NCI-H2227 treated with DMSO at 0.1 percent for 48 hours (cell line): ENCODE data around the gene DUSP9.
"Not testable (repeated sequence)": the region's sequence is repeated elsewhere in the genome, so short reads cannot be mapped to it uniquely, and the experiment has no call there.

Experiments
- DNase-seq: peaks from one replicate; lab custom pipeline; 2025; lab: John Stamatoyannopoulos, UW

Gene DUSP9

DNA sequence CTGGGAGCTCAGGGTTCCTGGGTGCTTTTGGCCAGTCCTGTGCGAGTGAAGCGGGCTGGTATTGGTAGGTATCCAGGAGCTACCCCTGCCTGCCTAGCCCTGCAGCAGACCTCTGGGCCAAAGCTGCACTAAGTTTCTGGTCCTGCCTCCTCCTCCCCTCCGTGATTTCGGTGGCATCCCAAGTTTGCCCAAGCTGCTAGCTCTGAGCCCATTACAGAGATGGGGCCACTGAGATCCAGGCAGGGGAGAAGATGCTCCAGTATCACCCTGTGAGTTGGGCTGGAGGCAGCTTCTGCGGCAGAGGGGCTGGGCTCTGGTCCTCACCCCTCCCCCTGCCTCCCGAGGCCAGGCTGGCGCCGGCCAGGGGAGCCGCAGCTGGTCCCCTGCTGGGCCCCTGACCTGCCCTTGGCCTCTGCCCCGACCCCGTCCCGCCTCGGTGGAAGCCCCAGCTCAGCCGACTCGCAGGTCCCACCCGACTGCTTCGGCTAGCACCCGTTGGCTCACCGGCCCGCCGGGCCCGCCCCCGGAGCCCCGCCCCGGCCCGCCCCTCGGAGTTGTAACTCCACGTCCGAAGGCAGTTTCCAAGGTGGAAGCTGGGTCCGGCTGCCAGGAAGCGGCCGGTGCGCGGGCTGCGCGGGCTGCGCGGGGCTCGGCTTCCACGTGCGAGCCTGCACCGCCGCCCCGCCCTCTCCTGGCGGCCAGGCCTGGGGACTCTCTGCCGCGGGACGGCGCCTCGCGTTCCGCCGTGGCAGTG lies at the start of gene DUSP9:
DUSP9 (plus strand) TSS at position 584 of the 754 bp plus-strand sequence. CDS start 751 bp downstream, outside the sequence.
- DNase-seq = no peak

- no peak for DNase-seq
Observed at GRCh38 chrX:153598541-153599191, 48.3 kb upstream of the DUSP9 start, which contains the start of gene CCNQ. Gene CCNQ, minus strand, starts transcription at chrX:153599139. Its CDS starts 66 bp downstream, at chrX:153599073.

DNA sequence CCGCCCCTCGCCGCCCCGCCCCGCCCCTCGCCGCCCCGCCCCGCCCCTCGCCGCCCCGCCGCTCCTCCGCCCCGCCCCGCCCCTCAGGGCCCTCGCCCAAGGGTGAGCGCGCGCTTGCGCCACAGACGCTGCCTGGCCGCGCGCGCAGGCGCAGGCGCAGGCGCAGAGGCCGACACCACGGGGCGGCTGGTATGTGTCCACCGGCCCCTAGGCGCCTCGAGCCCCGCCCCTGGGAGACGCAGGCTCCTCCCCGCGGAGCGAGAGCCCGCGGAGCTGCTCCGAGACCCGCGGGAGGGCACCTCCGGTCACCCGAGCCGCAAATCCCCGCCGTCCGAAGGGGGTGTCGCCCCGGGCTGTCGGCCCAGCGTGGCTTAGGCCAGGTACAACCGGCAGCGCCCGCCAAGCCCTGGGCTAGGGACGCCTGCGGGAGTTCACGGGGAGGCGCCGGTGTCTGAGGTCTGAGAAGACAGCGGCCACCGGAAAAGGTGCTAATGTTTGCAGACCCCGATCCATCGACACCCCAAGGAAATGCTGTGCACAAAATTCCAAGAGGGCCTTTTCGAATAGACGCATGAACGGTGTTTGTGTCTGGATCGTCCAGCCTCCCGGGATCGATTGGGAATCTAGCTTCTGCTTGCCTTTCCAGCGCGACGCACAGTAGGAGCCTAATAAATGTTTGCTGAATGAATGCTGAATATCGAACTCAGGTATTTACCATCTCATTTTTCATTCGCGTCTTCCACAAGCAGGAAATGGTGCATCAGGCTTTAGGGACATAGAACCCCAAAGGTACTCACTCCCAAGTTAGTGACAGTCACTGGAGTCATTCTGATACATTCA lies 47.6 kb upstream of the DUSP9 start:
- peak; percentile 68 for DNase-seq

DNA sequence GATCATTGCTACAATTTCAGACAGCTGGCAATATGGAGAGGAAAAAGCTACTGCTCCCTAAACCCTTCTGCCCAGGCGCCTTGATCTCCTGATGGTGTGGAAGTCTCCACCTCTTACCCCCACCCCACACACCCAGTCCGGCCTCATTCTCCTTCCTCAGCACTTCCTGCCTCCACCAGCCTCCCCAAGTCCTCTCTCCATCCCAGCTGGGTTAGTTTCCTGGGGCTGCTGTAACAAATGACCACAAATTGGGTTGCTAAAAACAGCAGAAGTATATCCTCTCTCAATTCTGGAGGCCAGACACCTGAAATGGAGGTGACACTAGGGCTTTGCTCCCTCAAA lies 47.0 kb upstream of the DUSP9 start:
- DNase-seq = no peak

- no peak for DNase-seq
Observed at GRCh38 chrX:153600921-153601320, 46.1 kb upstream of the DUSP9 start.

GRCh38 chrX:153601511-153602110 lies 45.4 kb upstream of the DUSP9 start:
- DNase-seq = no peak

- DNase-seq = no peak
Observed at GRCh38 chrX:153602601-153603000, 44.4 kb upstream of the DUSP9 start.

- no peak for DNase-seq
Observed at GRCh38 chrX:153603131-153603656, 43.8 kb upstream of the DUSP9 start.

DNA sequence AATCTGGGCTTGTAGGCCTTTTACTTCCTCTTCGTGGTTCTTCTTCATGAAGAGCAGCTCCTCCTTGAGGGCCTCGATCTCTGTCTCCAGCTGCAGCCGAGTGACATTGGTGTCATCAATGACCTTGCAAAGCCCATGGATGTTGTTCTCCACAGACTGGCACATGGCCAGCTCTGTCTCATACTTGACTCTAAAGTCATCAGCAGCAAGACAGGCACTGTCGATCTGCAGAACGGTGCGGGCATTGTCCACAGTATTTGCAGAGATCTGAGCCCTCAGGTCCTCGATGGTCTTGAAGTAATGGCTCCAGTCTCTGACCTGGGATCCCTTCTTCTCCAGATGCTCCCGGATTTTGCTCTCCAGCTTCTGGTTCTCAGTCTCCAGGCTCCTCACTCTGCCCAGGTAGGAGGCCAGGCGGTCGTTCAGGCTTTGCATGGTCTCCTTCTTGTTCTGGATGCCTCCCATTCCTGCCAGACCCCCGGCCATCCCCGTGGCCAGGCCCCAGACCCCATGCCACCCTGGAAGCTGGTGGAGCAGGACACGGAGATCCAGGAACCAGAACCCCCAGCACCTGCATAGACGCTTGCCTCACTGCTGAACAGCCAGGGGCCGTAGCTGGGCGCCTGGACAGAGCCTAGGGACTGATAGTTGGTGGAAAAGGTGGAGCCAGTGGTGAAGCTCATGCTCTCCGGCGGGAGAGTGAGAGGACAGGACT lies 42.2 kb upstream of the DUSP9 start:
- not testable (repeated sequence) for DNase-seq

- no peak for DNase-seq
Observed at GRCh38 chrX:153606503-153606902, 40.5 kb upstream of the DUSP9 start.

GRCh38 chrX:153608376-153608775 lies 38.6 kb upstream of the DUSP9 start:
- DNase-seq = no peak

- DNase-seq = no peak
Observed at GRCh38 chrX:153608806-153609205, 38.2 kb upstream of the DUSP9 start.

DNA sequence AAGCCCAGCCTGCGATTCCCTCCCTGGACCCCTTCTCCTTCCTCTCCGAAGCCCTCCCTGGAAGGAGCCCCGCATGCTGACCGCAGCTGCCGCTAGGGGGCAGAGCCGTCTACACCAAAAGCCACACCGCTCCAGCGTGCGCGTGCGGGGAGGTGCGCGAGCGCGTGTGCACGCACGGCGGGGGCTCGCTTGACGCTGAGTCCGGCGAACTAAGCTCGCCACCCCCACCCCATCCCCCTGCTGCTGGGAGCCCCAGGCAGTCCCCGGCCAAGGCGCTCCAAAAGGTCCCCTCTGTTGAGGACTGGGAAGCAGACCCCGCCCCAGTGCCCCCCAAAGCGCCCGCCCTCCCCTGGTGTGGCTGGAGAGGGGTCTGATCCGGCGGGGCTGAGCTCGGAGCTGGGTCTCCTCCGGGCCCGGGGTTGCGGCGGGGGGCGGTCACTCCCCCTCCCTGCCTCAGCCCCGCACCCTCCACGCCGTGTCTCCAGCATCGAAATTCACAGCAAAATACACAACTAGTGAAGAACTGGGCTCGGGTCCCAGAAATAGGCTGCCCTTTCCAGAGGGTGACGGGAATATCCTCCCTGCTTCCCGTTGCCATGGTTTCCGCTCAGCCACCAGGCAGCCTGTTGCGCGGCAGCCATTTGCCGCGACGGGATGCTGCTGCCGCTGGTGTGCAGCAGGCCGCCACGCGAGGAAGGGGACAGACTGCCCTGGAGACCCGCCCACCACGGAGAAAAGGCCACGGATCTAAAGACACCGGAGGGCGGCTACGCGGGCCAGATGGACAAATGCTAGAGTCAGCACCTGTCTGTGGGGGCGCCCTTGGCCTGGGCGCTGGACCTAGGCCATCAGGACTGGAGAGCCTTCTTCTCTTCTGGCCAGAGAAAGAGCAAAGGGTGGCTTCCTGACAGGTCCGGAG lies 36.8 kb upstream of the DUSP9 start:
- DNase-seq = peak; percentile 72

DNA sequence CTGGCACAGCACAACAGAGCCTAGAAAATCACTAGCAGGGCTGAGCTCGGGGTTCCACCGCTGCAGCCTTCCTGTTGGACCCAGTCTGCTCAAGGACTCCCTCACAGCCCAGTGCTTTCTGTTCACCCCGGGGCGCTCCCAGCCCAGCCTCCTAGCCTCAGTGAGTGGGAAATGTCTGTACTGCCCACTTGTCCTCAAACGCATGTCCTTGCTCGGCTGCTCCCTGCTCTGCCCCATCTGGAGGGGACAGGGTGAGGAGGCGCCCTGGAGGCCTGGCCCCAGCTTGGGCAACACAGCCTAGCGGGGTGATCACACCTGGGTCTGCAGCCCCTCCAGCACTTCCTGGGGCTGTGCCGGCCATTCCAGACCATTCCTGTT lies 36.2 kb upstream of the DUSP9 start:
- no peak for DNase-seq

- DNase-seq = no peak
Observed at GRCh38 chrX:153611298-153612095, 35.5 kb upstream of the DUSP9 start.

DNA sequence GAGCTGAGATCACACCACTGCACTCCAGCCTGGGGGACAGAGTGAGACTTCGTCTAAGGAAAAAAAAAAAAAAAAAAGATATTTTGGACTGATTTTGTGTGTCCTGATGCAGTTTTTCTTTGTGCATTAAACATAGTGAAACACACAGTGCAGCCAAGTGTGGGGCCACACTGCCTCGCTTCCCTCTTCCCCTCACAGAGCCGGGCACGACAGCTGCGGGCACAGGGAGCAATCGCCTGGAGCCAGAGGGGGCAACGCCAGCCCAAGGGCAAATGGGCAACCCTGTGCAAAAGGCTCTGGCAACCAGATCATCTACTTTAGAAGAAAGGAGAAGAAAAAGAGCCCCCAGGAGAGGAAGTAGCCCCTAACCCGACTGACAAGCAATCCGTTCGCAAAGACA lies 34.6 kb upstream of the DUSP9 start:
- DNase-seq = no peak

- DNase-seq = no peak
Observed at GRCh38 chrX:153614818-153615217, 32.2 kb upstream of the DUSP9 start.

DNA sequence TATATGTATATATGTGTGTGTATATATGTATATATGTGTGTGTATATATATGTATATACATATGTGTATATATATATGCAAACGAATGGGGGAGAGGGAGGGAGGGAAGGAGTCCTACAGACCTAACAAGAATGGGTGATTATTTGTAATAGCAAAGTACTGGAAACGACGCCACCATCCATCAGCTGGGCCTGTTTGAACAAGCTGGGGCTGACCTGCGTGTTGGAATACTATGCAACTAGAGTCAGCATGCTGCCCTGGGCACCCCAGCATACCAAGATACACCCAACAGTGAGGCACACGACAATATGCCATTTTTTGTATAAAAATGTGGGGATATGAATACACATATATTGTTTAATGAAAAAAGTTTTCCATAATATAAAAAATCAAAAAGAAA lies 26.4 kb upstream of the DUSP9 start:
- DNase-seq = no peak

GRCh38 chrX:153621949-153622598 lies 24.9 kb upstream of the DUSP9 start:
- DNase-seq = no peak
